ENCODE measurements around the gene LAP3. TPM values are rescaled to one million over a fixed set of nuclear protein-coding genes. Genes with fewer than 3 reads are reported as not detected.

The LAP3 gene
- total RNA-seq, 1 donor from 2014 or later = 66.1 TPM

- TF ChIP-seq CTCF (IDR thresholded peaks at IDR 0.05; ENCODE audit: insufficient read depth, low read length, poor library complexity, severe bottlenecking) = no peak
- H3K36me3 ChIP-seq (ENCODE audit: control insufficient read depth, insufficient read depth, low read length) = peaks cover 2% of the 10 kb centered on the region
- H3K27me3 ChIP-seq (ENCODE audit: control insufficient read depth, insufficient read depth, low read length) = no peaks in the 10 kb centered on the region
- DNase-seq (ENCODE audit: low read depth) = no peak
- no peak overlapping the region for H3K4me3 ChIP-seq (ENCODE audit: low read depth, low read length)
These were observed 4.0 kb downstream of the LAP3 start for GRCh38 chr4:17580969-17581368.

- peaks cover 2% of the 10 kb centered on the region for H3K36me3 ChIP-seq (ENCODE audit: control insufficient read depth, insufficient read depth, low read length)
- H3K4me3 ChIP-seq (ENCODE audit: low read depth, low read length) = no peak overlapping the region
- DNase-seq (ENCODE audit: low read depth) = no peak
- no peak for TF ChIP-seq CTCF (IDR thresholded peaks at IDR 0.05; ENCODE audit: insufficient read depth, low read length, poor library complexity, severe bottlenecking)
- no peaks in the 10 kb centered on the region for H3K27me3 ChIP-seq (ENCODE audit: control insufficient read depth, insufficient read depth, low read length)
These were observed 6.3 kb downstream of the LAP3 start for GRCh38 chr4:17583276-17583675.

- Histone ChIP-seq H3K4me3 (ENCODE audit: low read depth, low read length) (no peak overlapping the region), H3K27me3 (ENCODE audit: control insufficient read depth, insufficient read depth, low read length) (no peaks in the 10 kb centered on the region), H3K36me3 (ENCODE audit: control insufficient read depth, insufficient read depth, low read length) (peaks cover 2% of the 10 kb centered on the region)
- no peak for TF ChIP-seq CTCF (IDR thresholded peaks at IDR 0.05; ENCODE audit: insufficient read depth, low read length, poor library complexity, severe bottlenecking)
- DNase-seq (ENCODE audit: low read depth) = no peak
These were observed 6.9 kb downstream of the LAP3 start for GRCh38 chr4:17583941-17584340.

- Histone ChIP-seq H3K4me3 (ENCODE audit: low read depth, low read length) (no peak overlapping the region), H3K27me3 (ENCODE audit: control insufficient read depth, insufficient read depth, low read length) (no peaks in the 10 kb centered on the region), H3K36me3 (ENCODE audit: control insufficient read depth, insufficient read depth, low read length) (peaks cover 2% of the 10 kb centered on the region)
- TF ChIP-seq CTCF (IDR thresholded peaks at IDR 0.05; ENCODE audit: insufficient read depth, low read length, poor library complexity, severe bottlenecking) = no peak
- no peak for DNase-seq (ENCODE audit: low read depth)
These were observed 7.7 kb downstream of the LAP3 start for GRCh38 chr4:17584521-17585213.

- DNase-seq (ENCODE audit: low read depth) = no peak
- peaks cover 2% of the 10 kb centered on the region for H3K36me3 ChIP-seq (ENCODE audit: control insufficient read depth, insufficient read depth, low read length)
- H3K27me3 ChIP-seq (ENCODE audit: control insufficient read depth, insufficient read depth, low read length) = no peaks in the 10 kb centered on the region
- H3K4me3 ChIP-seq (ENCODE audit: low read depth, low read length) = no peak overlapping the region
- TF ChIP-seq CTCF (IDR thresholded peaks at IDR 0.05; ENCODE audit: insufficient read depth, low read length, poor library complexity, severe bottlenecking) = no peak
These were observed 10.3 kb downstream of the LAP3 start for GRCh38 chr4:17587094-17587822.

Data from kidney epithelial cell (primary cell).